ENCODE data around the gene KNSTRN.

KNSTRN gene

GRCh38 chr15:40410476-40410875, 28.0 kb downstream of the KNSTRN start:
- Histone ChIP-seq H3K9ac (ENCODE audit: insufficient read length) (no peak overlapping the region), H3K27ac (no peak overlapping the region), H3K36me3 (ENCODE audit: insufficient read depth, low read length) (peaks cover 48% of the 10 kb centered on the region), H3K4me3 (no peak overlapping the region), H3K9me3 (ENCODE audit: low read depth, low read length) (no peaks in the 10 kb centered on the region)
- DNase-seq (ENCODE audit: low read depth, low spot score), result no peak
- TF ChIP-seq FOXP2 (optimal IDR thresholded peaks at IDR 0.05; ENCODE audit: control extremely low read depth, extremely low read length, insufficient read depth) (no peak), POLR2AphosphoS5 (IDR thresholded peaks at IDR 0.05; ENCODE audit: borderline replicate concordance, low read depth, low read length) (no peak), EZH2 (IDR thresholded peaks at IDR 0.05) (no peak)

- no peak overlapping the region for H3K9ac ChIP-seq (ENCODE audit: insufficient read length)
- no peak overlapping the region for H3K4me3 ChIP-seq
- peaks cover 56% of the 10 kb centered on the region for H3K36me3 ChIP-seq (ENCODE audit: insufficient read depth, low read length)
- TF ChIP-seq FOXP2 (optimal IDR thresholded peaks at IDR 0.05; ENCODE audit: control extremely low read depth, extremely low read length, insufficient read depth) (no peak), POLR2AphosphoS5 (IDR thresholded peaks at IDR 0.05; ENCODE audit: borderline replicate concordance, low read depth, low read length) (no peak), EZH2 (IDR thresholded peaks at IDR 0.05) (no peak)
- H3K27ac ChIP-seq, result no peak overlapping the region
- no peaks in the 10 kb centered on the region for H3K9me3 ChIP-seq (ENCODE audit: low read depth, low read length)
- DNase-seq (ENCODE audit: low read depth, low spot score), result no peak
Observed at GRCh38 chr15:40412095-40412759, 29.7 kb downstream of the KNSTRN start.

DNA sequence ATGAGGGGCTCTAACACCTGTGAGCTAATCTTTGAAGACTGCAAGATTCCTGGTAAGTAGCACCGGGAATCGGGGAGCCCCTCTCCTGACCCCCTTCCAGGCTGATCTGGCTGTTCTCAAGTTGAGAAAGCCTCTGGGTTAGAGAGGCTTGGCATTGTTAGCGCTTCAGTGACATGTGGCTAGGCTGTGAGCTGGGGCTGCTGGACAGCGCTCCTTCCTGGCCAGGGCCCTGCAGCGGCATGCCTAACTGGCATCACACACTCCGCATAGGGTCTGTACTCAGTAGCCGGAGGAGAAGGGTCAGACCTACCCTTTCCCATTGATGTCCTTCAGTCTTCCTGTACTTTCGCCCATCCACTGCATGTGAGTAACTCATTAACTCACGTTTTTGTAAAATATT, 30.5 kb downstream of the KNSTRN start:
- TF ChIP-seq EZH2 (IDR thresholded peaks at IDR 0.05) (no peak), FOXP2 (optimal IDR thresholded peaks at IDR 0.05; ENCODE audit: control extremely low read depth, extremely low read length, insufficient read depth) (no peak), POLR2AphosphoS5 (IDR thresholded peaks at IDR 0.05; ENCODE audit: borderline replicate concordance, low read depth, low read length) (no peak)
- no peak overlapping the region for H3K27ac ChIP-seq
- H3K4me3 ChIP-seq, result no peak overlapping the region
- H3K9me3 ChIP-seq (ENCODE audit: low read depth, low read length), result no peaks in the 10 kb centered on the region
- H3K36me3 ChIP-seq (ENCODE audit: insufficient read depth, low read length), result peaks cover 53% of the 10 kb centered on the region
- H3K9ac ChIP-seq (ENCODE audit: insufficient read length), result no peak overlapping the region
- no peak for DNase-seq (ENCODE audit: low read depth, low spot score)

GRCh38 chr15:40414816-40415215, 32.3 kb downstream of the KNSTRN start:
- no peak overlapping the region for H3K27ac ChIP-seq
- H3K9ac ChIP-seq (ENCODE audit: insufficient read length), result no peak overlapping the region
- no peak for DNase-seq (ENCODE audit: low read depth, low spot score)
- H3K9me3 ChIP-seq (ENCODE audit: low read depth, low read length), result no peaks in the 10 kb centered on the region
- TF ChIP-seq FOXP2 (optimal IDR thresholded peaks at IDR 0.05; ENCODE audit: control extremely low read depth, extremely low read length, insufficient read depth) (no peak), EZH2 (IDR thresholded peaks at IDR 0.05) (no peak), POLR2AphosphoS5 (IDR thresholded peaks at IDR 0.05; ENCODE audit: borderline replicate concordance, low read depth, low read length) (no peak)
- peaks cover 47% of the 10 kb centered on the region for H3K36me3 ChIP-seq (ENCODE audit: insufficient read depth, low read length)
- no peak overlapping the region for H3K4me3 ChIP-seq

DNA sequence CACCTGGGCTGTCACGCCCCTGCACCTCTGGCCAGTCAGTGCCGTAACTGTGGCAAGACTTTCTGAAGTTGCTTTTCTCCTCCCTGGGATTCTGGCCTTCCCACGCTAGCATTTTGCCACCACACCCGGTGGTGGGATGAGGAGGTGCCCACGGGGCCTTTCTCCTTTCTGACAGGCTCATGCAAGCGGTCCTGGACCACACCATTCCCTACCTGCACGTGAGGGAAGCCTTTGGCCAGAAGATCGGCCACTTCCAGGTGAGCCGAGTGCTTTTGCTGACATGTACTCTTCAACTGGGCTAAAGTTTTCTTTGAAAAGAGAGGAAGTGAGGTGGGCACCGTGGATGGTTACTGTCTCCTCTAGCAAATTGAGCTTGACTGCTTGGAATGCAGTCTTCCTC, 32.7 kb downstream of the KNSTRN start:
- peaks cover 44% of the 10 kb centered on the region for H3K36me3 ChIP-seq (ENCODE audit: insufficient read depth, low read length)
- no peaks in the 10 kb centered on the region for H3K9me3 ChIP-seq (ENCODE audit: low read depth, low read length)
- H3K9ac ChIP-seq (ENCODE audit: insufficient read length), result no peak overlapping the region
- DNase-seq (ENCODE audit: low read depth, low spot score), result no peak
- no peak overlapping the region for H3K27ac ChIP-seq
- H3K4me3 ChIP-seq, result no peak overlapping the region
- TF ChIP-seq EZH2 (IDR thresholded peaks at IDR 0.05) (no peak), POLR2AphosphoS5 (IDR thresholded peaks at IDR 0.05; ENCODE audit: borderline replicate concordance, low read depth, low read length) (no peak), FOXP2 (optimal IDR thresholded peaks at IDR 0.05; ENCODE audit: control extremely low read depth, extremely low read length, insufficient read depth) (no peak)

DNA sequence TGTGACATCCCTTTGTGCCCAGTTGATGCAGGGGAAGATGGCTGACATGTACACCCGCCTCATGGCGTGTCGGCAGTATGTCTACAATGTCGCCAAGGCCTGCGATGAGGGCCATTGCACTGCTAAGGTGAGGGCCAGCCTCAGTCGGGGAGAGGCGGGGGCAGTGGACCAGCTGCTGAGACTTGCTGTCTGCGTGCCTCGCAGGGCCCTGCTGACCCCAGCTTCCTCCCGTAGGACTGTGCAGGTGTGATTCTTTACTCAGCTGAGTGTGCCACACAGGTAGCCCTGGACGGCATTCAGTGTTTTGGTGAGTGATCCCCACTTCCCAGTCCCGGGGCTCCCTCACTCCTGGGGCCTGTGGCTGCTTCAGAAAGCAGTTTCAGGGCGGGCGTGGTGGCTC, 33.5 kb downstream of the KNSTRN start:
- TF ChIP-seq POLR2AphosphoS5 (IDR thresholded peaks at IDR 0.05; ENCODE audit: borderline replicate concordance, low read depth, low read length) (no peak), EZH2 (IDR thresholded peaks at IDR 0.05) (no peak), FOXP2 (optimal IDR thresholded peaks at IDR 0.05; ENCODE audit: control extremely low read depth, extremely low read length, insufficient read depth) (no peak)
- Histone ChIP-seq H3K4me3 (no peak overlapping the region), H3K9ac (ENCODE audit: insufficient read length) (no peak overlapping the region), H3K36me3 (ENCODE audit: insufficient read depth, low read length) (peaks cover 36% of the 10 kb centered on the region; the same call in 1 of the 2 replicates), H3K27ac (no peak overlapping the region), H3K9me3 (ENCODE audit: low read depth, low read length) (no peaks in the 10 kb centered on the region)
- no peak for DNase-seq (ENCODE audit: low read depth, low spot score)

GRCh38 chr15:40418126-40418525, 35.6 kb downstream of the KNSTRN start:
- Histone ChIP-seq H3K9me3 (ENCODE audit: low read depth, low read length) (no peaks in the 10 kb centered on the region), H3K27ac (no peak overlapping the region), H3K36me3 (ENCODE audit: insufficient read depth, low read length) (peaks cover 26% of the 10 kb centered on the region; the same call in 1 of the 2 replicates), H3K9ac (ENCODE audit: insufficient read length) (no peak overlapping the region), H3K4me3 (no peak overlapping the region)
- TF ChIP-seq POLR2AphosphoS5 (IDR thresholded peaks at IDR 0.05; ENCODE audit: borderline replicate concordance, low read depth, low read length) (no peak), FOXP2 (optimal IDR thresholded peaks at IDR 0.05; ENCODE audit: control extremely low read depth, extremely low read length, insufficient read depth) (no peak), EZH2 (IDR thresholded peaks at IDR 0.05) (no peak)
- DNase-seq (ENCODE audit: low read depth, low spot score), result no peak

- H3K9ac ChIP-seq (ENCODE audit: insufficient read length), result no peak overlapping the region
- peak overlapping the region; percentile 22 for H3K27ac ChIP-seq
- H3K36me3 ChIP-seq (ENCODE audit: insufficient read depth, low read length), result peaks cover 14% of the 10 kb centered on the region; the same call in 1 of the 2 replicates
- DNase-seq (ENCODE audit: low read depth, low spot score), result no peak
- no peak overlapping the region for H3K4me3 ChIP-seq
- H3K9me3 ChIP-seq (ENCODE audit: low read depth, low read length), result no peaks in the 10 kb centered on the region
- TF ChIP-seq FOXP2 (optimal IDR thresholded peaks at IDR 0.05; ENCODE audit: control extremely low read depth, extremely low read length, insufficient read depth) (no peak), POLR2AphosphoS5 (IDR thresholded peaks at IDR 0.05; ENCODE audit: borderline replicate concordance, low read depth, low read length) (no peak), EZH2 (IDR thresholded peaks at IDR 0.05) (no peak)
Observed at GRCh38 chr15:40420071-40420713, 37.7 kb downstream of the KNSTRN start.

All from SK-N-MC (cell line).